ENCODE results near the gene BABAM2.

DNA sequence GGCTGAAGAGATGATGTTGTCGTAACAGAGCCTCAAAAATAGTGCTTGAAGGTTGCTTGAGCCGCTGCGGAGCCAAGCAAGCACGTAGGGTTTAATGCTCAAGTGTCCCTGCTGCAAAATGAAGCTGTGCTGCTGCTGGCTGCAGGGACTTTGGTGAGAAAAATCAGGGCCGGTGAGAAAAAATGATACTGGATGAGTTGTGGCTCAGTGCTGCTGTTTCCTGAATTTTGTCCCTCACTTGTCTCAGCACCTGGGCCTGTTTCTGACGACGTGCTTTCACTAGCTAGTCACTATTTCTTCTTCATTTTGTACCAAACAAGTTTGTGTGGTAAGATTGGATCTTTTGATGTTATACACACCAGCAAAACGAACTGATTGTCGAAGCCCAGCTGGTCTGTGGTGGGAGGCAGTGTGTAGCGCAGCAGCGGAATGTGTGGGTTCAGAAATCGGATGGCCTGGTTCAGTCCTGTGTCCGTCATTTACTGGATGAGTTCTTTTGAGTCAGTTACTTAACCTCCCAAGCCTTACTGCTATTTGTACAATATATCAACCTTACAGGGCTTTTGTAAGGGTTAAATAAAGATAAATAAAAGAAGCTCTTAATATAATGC lies 329.3 kb downstream of the BABAM2 start:
- TF ChIP-seq CTCF (IDR thresholded peaks at IDR 0.05; ENCODE audit: poor library complexity), result no peak
- TF ChIP-seq EZH2 (IDR thresholded peaks at IDR 0.05; ENCODE audit: borderline replicate concordance), result no peak

Measured in hepatocyte (in vitro differentiated cells).